Mesothelial cell of epicardium (in vitro differentiated cells): ENCODE data around the gene TSPAN7. TPM values are rescaled to one million over a fixed set of nuclear protein-coding genes. Genes with fewer than 3 reads are reported as not detected.

Experiments
- DNase-seq, 2 experiments: peaks; one replicate each; pipeline ENCODE4 v3.0.0; 2021; ENCODE audit warnings: low spot score in 2 of 2; ENCODE audit not compliant: unreplicated experiment in 2 of 2
- H3K27ac Mint-ChIP-seq: 2 replicates; pipeline ENCODE4 v1.8.0; 2021; ENCODE audit warnings: mixed read lengths
- H3K27me3 Mint-ChIP-seq: 2 replicates; pipeline ENCODE4 v1.8.0; 2021; ENCODE audit warnings: low read depth, mixed read lengths
- H3K36me3 Mint-ChIP-seq: 2 replicates; pipeline ENCODE4 v1.8.0; 2021; ENCODE audit warnings: mixed read lengths
- H3K4me1 Mint-ChIP-seq: 2 replicates; pipeline ENCODE4 v1.8.0; 2021; ENCODE audit warnings: mixed read lengths
- H3K4me3 Mint-ChIP-seq: 2 replicates; pipeline ENCODE4 v1.8.0; 2021; ENCODE audit warnings: mild to moderate bottlenecking, moderate library complexity, mixed read lengths
- H3K9me3 Mint-ChIP-seq: 2 replicates; pipeline ENCODE4 v1.8.0; 2021; ENCODE audit warnings: mixed read lengths
- total RNA-seq: library from RNA; stranded (reverse); gene quantifications from 3 replicates; pipeline ENCODE4 v1.2.1, GENCODE V29; 2021
- TF ChIP-seq, protein P1 (sequence below): fragments of 200-600 bp; sonication (generic); IDR thresholded peaks from one replicate; pipeline ENCODE4 v1.5.0; 2021; ENCODE audit warnings: antibody characterized with exemption; ENCODE audit not compliant: unreplicated experiment

TSPAN7 gene
- total RNA-seq, 1 donor from 2014 or later = 10.1 TPM

DNA sequence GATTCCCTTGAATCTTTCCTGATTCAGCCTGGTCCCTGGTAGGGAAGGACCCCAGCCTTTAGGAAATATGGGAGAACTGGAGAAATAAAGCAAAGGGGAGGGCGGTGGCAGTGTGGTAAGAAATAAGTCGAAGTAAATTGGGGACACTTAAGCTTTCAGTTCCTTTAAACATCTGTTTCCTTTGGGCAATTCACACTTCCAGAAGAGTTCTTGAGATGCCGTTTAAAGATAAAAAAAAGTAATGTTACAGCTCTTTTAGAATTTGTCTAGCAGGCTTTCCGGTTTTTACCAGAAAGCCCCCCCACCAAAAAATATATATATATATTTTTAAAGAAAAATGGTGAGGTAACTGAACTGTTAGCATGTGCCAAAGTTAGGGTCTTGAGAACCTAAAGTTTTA, 46.6 kb downstream of the TSPAN7 start:
- peaks cover 9% of the 10 kb centered on the region for H3K4me1 Mint-ChIP-seq
- TF ChIP-seq, protein P1, sequence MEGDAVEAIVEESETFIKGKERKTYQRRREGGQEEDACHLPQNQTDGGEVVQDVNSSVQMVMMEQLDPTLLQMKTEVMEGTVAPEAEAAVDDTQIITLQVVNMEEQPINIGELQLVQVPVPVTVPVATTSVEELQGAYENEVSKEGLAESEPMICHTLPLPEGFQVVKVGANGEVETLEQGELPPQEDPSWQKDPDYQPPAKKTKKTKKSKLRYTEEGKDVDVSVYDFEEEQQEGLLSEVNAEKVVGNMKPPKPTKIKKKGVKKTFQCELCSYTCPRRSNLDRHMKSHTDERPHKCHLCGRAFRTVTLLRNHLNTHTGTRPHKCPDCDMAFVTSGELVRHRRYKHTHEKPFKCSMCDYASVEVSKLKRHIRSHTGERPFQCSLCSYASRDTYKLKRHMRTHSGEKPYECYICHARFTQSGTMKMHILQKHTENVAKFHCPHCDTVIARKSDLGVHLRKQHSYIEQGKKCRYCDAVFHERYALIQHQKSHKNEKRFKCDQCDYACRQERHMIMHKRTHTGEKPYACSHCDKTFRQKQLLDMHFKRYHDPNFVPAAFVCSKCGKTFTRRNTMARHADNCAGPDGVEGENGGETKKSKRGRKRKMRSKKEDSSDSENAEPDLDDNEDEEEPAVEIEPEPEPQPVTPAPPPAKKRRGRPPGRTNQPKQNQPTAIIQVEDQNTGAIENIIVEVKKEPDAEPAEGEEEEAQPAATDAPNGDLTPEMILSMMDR = no peak
- DNase-seq = no peak
- no peaks in the 10 kb centered on the region for H3K36me3 Mint-ChIP-seq
- peaks cover 4% of the 10 kb centered on the region for H3K9me3 Mint-ChIP-seq
- no peaks in the 10 kb centered on the region for H3K27me3 Mint-ChIP-seq
- H3K27ac Mint-ChIP-seq = peak overlapping the region; percentile 47
- H3K4me3 Mint-ChIP-seq = no peak overlapping the region

DNA sequence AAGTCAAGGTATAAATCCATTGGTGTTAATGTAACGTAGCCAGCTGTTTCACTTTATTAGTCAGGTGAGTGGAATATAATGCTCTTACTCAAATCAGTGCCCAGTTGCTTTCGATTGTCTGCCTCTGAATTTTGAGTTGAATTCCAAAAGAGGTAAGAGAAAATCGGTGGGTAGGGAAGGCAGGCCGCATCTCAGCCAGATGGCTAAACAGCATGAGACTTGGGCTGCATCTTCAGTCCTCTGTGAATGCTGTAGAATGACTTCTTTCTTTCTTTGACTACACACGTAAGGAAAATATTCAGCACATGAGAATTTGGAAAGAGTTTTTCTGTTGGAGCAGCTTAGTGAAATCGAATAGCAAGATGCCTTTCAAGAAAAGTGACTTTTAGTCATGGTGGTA, 49.5 kb downstream of the TSPAN7 start:
- Mint-ChIP-seq H3K36me3 (no peaks in the 10 kb centered on the region), H3K27ac (no peak overlapping the region), H3K4me3 (no peak overlapping the region), H3K4me1 (peaks cover 9% of the 10 kb centered on the region), H3K27me3 (peaks cover 2% of the 10 kb centered on the region), H3K9me3 (peaks cover 15% of the 10 kb centered on the region)
- TF ChIP-seq, protein P1 = no peak
- no peak for DNase-seq

DNA sequence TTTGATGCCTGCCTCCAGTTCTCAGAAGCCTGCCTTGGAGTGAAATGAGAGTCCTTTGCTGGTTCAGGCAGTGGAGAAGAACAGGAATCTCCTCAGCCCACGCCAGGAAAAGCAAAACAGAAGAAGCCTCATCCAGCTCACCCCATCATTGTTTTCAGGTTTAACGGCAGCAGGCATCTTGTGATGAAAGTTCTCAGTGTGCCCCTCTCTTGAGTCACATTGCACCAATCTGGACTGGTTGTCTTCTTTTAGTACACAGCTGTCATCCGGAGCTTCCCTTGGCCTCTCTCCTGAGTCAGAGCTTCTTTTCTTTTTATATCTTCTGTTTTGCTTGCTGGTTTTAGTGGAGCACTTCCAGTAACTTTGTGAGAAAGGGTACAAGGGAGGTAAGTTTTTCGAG, 50.9 kb downstream of the TSPAN7 start:
- H3K4me3 Mint-ChIP-seq = no peak overlapping the region

DNA sequence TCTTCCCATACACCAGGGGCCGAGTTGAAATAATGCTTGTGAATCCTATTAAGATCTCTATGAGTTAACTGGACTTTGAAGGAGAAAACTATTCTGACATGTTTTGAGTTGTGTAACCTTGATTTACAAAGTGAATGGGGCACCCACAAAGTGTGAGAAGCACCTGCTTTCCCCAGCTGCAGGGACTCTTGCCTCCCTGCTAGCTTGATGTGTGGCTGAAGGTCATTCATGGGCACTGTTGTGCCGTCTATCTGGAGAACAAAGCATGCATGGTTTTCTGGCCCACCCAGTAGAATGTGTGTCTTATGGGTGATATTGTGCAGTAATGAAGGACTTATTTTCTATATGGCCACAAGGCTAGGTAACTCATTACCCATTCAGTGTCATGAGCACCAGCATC, 53.1 kb downstream of the TSPAN7 start:
- no peak for DNase-seq
- Mint-ChIP-seq H3K4me3 (no peak overlapping the region), H3K27ac (no peak overlapping the region), H3K36me3 (no peaks in the 10 kb centered on the region), H3K4me1 (no peaks in the 10 kb centered on the region), H3K9me3 (peaks cover 21% of the 10 kb centered on the region), H3K27me3 (peaks cover 2% of the 10 kb centered on the region)
- TF ChIP-seq, protein P1 = no peak

More for the DNA sequence above, 50.9 kb downstream of the TSPAN7 start:
- Mint-ChIP-seq H3K36me3 (no peaks in the 10 kb centered on the region), H3K4me1 (peaks cover 9% of the 10 kb centered on the region), H3K27me3 (peaks cover 2% of the 10 kb centered on the region), H3K27ac (no peak overlapping the region), H3K9me3 (peaks cover 21% of the 10 kb centered on the region)
- TF ChIP-seq, protein P1 = no peak
- DNase-seq = no peak

DNA sequence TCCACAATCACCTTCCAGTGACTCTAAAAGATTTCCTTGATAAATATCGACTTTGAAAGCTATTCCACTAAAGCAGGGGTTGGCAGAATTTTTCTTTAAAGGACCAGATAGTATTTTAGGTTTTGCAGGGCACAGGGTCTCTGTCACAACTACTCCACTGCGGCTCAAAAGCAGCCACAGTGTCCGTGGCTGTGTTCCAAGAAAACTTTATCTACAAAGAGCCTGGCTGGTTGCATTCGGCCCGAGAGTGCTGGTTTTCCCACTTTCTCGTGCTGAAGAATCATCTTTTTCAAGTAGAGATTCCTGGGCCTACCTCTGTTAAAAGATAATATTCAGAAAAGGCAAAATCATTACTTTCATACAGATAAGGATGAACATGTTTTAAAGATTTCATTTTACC, 55.6 kb downstream of the TSPAN7 start:
- H3K9me3 Mint-ChIP-seq = peaks cover 24% of the 10 kb centered on the region
- no peaks in the 10 kb centered on the region for H3K4me1 Mint-ChIP-seq
- no peak overlapping the region for H3K27ac Mint-ChIP-seq
- H3K4me3 Mint-ChIP-seq = no peak overlapping the region
- no peak for DNase-seq
- peaks cover 5% of the 10 kb centered on the region for H3K27me3 Mint-ChIP-seq
- TF ChIP-seq, protein P1 = no peak
- H3K36me3 Mint-ChIP-seq = no peaks in the 10 kb centered on the region

DNA sequence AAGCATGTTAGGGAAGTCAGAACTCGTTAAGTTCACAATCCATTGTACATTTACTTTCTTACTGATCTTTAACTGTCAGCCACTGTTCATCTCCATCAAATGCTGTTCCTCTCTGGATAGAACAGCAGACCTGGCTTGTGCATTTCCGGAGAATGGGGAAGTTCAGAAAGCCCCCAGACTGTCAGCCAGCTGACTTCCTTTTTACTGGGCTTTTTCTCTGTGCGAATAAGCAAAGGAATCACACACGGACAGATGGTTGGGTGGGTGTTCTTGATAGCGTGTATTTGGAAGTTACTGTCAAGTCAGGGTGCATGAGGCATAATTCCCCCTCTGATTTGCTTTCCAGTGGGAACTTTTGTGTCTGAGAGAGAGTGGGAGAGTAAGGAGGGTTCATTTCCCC, 56.8 kb downstream of the TSPAN7 start:
- Mint-ChIP-seq H3K27ac (no peak overlapping the region), H3K36me3 (no peaks in the 10 kb centered on the region), H3K9me3 (peaks cover 28% of the 10 kb centered on the region), H3K27me3 (peaks cover 8% of the 10 kb centered on the region), H3K4me1 (no peaks in the 10 kb centered on the region), H3K4me3 (no peak overlapping the region)
- TF ChIP-seq, protein P1 = no peak
- DNase-seq = no peak
